HG02588 (cell line): Measurements from ENCODE around the gene TNS2.

Experiments
- ATAC-seq: cut with Tn5 transposase; IDR thresholded peaks from one replicate; pipeline ENCODE4 v1.9.1; 2021; ENCODE audit warnings: mild to moderate bottlenecking, moderate library complexity; ENCODE audit not compliant: unreplicated experiment

Gene TNS2

DNA sequence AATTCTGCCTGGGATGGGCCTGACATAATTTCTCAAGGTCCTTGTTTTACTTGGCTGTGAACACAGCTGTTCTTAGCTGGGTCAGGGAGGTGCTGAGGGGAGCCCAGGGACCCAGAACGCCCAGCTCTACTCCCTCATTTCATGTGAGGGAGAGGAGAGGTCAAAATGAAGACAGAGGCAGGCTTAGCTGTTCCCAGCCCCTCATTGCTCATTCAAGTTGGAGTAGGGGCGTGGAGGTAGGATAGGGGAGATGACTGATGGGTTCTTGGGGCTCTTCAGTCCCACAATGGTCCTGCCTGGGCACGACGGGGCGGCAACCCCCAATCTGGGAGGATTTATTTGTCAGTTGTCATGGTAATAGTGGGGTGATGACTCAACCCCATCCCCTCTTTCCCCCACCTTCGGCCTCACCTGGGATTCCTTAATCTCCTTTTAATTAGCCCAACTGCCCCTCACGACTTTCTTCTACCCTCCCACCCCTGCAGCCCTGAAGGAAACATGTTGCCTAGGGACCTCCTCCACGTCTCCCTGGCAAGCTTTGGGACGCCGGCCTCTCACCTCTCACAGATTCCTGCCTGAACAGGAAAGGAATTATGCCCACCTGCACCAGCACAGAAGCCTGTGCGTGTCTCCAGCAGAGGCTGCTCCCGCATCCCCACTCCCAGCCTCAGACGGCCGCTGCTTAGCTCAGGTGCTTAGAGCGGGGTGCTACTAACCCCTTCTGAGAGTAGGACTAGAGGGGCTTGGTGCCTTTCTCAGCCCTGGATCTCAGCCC lies 19.1 kb downstream of the TNS2 start:
- ATAC-seq = no peak

- no peak for ATAC-seq
Measured at GRCh38 chr12:53069621-53070410, 20.0 kb downstream of the TNS2 start.

- ATAC-seq = no peak
Measured at GRCh38 chr12:53070877-53071492, 21.1 kb downstream of the TNS2 start.

DNA sequence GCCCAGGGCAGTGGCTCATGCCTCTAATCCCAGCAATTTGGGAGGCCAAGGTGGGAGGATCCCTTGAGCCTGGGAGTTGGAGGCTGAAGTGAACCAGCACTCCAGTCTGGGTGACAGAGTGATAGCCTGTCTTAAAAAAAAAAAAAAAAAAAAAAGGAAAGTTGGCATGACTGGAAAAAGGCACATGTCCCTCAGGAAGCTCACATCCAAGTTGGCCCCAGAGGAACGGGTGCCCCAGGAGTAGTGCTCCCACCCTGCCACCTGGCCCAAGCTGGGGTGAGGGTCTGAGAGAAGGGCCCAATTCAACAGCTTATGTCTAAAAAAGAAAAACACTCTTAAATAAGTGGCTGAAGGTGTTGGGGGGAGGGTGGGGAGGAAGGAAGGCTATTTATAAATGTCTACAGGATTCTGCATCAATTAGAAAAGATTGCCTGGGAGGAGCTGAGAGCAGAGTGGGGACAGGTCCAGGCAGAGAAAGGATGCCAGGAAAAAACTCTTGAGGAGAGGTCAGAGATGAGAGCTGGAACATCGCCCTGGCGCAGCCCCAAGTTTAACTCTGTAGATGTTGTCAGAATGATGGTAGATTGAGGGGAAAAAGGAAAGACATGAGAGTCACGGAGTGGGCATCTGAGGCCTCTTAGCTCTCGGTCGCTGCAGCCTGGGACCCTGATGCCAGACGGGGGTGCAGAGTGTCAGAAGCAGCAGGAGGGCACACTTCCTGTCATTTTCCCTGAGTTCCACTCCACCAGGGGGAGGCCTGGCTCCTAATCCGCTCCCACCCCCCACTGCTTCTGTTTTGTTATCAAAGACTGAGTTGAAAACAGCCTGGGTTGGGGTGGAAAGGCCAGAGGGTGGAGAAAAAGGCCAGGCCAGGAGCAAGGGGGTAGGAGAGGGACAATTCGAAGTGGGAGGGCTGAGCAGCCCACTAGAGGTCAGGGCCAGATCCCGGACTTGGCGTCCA lies 22.0 kb downstream of the TNS2 start:
- ATAC-seq = no peak

DNA sequence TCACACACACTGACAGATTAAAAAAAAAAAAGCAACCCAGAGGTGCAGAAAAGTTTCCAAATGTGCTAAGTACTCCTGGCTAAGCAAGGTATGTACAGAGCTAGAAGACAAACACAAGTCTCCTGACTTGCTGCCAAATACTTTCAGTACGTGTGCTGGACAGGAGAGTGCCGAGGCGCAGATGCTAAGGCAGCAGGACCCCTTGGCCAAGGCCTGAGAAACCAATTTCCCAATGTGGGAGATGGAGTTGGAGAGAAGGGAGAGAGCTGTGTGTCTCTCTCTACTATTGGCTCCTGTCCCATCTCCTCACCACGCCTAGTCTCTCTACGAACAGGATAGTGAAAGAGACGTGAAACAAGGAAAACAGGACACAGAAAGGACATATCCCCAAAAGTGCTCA lies 24.0 kb downstream of the TNS2 start:
- ATAC-seq = no peak

DNA sequence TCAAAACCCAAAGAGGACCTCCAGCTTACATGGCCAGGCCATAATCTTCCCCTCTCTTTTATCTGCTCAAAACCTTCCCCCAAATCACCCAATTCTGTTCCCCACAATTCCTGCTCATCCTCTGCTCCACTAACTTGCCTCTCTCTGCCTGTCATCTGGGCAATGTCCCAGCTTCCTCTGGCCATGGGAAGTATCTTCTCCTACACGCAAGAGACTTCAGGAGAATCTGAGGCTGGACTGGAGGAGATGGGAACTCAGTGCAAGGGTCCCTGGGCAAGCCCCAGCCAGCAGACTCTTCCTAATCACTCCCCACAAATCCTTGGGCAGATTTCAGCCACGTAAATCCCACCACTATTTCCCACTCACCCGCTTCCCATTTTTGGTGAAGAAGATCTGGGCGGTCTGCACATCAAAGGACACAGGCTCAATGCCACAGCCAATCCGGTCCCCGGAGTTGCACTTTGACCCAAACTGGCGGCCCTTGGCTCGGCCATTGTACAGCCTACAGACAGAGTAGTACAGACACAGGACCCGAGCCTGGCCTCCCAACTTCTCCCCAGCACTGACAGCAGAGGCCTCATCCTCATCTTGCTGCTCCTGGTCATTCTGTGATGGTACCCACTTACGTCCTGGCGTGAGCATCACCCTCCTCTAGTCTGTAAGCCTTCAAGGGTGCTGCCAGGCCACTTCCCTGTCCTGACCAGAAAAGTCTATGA lies 24.6 kb downstream of the TNS2 start:
- no peak for ATAC-seq

DNA sequence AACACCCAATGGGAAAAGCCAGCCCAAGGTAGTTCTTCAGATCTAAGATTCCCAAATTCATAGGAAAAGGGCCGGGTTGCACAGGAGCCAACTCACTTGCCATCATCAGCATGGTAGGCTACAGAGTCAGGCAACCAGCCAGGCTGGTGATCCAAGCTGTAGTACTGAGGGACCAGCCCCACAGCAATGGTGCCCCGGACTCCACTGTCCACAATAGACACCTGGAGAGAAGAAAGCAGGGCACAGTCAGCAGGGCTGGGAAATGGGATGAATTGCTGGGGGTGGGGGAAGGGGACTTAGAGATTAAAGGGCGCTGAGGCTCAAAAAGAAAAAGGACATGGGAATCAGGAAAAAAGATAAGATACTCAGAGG lies 25.1 kb downstream of the TNS2 start:
- no peak for ATAC-seq

- ATAC-seq = no peak
Measured at GRCh38 chr12:53076461-53076860, 26.6 kb downstream of the TNS2 start.

DNA sequence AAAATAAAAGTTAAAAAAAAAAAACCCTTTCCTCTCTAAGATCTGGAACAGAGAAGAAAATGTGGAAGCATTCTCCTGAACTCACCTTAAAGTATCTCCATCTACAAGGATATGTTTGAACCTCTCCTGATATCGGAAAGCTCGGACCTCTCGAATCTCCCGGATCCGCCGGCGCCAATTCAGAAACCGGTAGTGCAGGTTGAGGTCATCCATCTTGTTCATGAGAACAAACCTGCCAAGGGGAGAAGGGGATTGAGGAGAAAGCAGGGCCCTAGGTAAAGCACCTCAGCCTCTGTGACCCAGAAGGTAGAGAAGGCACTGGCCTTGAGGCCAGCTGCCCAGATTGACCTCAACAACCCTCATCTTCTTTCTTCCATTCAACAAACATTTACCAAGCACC lies 27.2 kb downstream of the TNS2 start:
- ATAC-seq = no peak

DNA sequence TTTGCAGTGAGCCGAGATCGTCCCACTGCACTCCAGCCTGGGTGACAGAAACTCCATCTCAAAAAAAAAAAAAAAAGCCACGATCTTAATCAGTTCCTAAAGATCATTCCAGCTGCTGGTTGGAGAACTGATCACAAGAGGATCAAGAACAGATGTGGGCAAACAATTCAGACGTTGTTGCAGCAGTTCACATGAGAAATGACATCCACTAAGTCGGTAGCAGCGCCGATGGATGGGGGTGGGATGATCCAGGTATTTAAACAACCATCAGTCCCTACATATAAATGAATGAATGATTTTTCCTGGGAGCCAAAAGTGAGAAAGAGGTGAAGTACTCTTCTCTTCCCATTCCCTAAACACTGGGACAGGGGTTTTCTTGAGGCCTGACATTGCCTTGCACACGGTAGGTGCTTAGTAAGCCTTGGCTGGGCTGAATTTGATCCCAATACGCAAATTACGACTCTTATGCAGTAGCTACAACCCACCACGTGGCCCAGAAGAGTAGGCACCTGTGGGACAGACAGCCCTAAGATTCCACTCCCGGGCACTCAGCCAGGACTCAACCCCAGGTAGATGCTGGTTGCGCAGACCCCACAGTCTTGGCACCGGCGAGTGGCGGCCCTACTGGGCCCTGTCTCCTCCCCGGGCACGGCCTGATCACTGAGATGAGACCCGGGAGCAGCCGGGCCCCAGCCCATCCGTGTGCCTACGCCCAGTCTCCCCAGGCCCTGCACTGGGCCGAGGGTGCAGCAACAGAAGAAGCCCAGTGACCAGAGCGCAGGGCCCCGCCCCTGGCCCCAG lies 28.8 kb downstream of the TNS2 start:
- peak; percentile 22 for ATAC-seq

DNA sequence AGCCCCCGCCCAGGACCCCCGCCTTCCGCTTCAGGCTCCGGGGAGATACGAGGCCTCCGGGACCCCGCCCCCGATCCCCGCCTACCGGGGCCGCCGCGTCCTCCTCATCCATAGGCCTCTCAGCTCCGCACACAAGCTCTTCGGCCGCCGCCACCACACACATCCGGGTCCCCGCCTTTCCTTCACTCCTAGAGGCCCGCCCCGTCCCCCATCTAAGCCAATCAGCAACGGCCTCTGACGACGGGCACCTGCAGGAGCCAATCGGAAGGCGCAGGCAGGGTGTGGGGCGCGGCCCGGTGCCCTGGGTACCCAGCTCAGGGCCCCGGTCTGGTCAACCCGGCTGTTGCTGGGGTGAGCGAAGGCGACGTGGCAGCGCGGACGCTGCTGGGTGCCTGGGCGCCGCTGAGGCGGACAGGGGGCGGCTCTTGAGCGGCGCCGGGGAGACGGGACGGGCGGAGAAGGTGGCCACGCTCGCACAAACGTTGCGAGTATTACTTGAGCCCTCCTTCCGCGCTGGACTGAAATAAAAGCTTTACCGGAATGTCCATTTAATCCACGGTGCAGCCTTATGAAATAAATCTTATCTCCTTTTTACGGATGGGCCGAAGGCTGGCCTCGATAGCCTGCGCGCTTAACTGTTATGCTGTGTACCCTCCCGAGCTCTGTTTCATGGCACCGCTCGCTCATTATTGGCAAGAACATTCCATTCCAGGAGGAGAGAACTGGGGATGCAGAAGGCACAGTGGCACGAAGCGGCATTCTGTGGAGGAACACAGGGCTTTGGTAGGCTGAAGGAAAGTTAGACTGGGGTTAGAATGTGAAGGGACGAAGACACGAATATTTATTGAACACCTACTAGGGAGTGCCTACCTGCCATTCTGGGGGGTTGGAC lies 29.6 kb downstream of the TNS2 start, which contains the start of gene SPRYD3:
SPRYD3 (minus strand) TSS at position 165 of the 892 bp plus-strand sequence; CDS start at position 108, 57 bp downstream.
- ATAC-seq = peak; percentile 99

DNA sequence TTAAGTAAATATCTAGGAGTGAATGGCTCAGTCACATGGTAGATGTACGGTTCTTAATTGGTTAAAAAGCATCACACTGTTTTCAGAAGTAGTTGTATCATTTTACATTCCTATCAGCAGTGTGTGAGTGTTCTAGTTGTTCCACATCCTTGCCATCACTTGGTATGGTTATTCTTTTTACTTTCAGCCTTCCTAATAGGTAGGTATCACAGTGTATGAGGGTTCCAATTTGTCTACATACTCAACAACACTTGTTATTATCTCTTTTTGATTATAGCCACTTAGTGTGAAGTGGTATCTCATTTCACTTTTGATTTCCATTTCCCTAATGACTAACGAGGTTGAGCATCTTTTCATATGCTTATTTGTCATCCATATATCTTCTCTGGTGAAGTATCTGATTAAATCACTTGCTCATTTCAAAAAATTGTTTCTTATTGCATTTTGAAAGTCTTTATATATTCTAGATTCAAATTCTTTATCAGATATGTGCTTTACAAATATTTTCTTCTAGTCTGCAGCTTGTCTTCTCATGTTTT lies 32.8 kb downstream of the TNS2 start:
- no peak for ATAC-seq

DNA sequence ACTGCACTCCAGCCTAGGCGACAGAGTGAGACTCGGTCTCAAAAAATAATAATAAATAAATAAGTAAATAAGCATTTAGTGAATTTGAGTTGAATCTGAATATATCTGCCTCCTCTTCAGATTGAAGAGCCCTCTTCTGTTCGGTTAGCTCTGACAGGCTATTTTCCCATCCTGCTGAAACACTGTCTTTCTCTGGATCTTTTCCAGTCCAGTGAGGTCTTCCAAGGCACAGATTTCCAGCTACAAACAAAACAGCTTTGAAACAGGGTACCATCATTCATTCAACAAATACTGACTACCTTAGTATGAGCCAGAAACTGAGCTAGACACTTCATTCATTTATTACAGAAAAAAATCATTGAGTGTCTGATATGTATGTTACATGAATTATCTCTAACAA lies 36.5 kb downstream of the TNS2 start:
- no peak for ATAC-seq

DNA sequence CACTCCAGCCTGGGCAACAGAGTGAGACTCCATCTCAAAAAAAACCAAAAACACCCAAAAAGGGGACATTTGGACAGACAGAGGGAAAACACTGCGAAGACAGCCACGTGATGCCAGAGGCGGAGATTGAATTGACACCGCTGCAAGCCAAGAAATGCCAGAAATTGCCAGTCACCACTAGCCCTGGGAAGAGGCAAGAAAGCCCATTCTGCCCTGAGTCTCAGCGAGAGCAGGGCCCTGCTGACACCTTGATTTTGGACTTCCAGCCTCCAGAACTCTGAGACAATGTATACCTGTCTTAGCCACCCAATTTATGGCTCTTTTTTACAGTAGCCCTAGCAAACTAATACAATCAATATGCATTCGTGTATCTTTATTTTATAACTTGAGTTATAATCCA lies 40.2 kb downstream of the TNS2 start:
- no peak for ATAC-seq

GRCh38 chr12:53090554-53090953 lies 40.7 kb downstream of the TNS2 start:
- ATAC-seq = no peak

DNA sequence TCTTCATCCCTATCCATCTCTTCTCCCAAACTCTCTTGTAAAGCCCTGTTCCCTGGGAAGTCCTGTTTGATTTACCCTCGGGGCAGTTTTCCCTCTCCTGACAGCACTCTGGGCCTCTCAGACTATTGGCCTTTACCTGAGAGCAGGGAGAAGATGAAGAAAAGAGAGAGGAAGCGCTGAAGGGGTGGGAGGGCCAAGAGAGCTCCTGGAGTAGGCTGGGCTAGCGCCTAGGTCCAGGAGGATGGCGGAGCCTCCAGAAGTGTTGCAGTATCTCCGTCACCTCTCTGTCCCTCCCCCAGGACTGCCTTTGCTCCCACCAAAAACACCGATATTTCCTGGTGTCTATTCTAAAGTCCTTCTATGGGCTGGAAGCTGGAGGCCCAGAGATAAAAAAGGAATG lies 41.9 kb downstream of the TNS2 start:
- no peak for ATAC-seq

DNA sequence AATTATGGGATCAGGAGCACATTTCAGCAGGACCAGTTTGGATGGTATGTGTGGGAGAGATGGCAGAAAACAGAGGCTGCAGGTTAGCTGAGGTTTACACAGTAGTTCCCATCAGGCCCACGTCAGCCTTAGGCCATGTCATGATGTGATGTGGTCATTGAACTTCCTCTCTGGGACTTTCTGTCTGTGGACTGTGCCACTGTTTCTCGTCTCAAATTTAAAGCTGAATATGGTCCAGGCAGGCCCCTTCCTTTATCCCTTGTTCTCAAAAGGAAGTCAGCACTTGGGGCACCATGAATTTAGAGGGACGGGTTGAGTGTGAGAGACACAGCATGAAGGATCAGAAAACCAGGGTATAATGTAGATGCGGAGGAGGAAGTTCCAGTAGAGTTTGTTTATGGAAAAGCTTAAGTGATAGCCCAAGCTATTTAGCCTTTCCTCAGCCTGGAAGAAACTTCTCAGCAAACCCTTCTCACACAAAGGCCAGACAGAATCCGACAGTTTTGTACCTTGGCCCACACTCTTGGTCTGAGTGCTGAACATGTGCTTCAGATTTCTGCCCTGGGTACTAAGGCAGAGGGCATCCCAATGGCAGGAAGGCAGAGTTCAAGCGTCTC lies 44.0 kb downstream of the TNS2 start:
- ATAC-seq = no peak

DNA sequence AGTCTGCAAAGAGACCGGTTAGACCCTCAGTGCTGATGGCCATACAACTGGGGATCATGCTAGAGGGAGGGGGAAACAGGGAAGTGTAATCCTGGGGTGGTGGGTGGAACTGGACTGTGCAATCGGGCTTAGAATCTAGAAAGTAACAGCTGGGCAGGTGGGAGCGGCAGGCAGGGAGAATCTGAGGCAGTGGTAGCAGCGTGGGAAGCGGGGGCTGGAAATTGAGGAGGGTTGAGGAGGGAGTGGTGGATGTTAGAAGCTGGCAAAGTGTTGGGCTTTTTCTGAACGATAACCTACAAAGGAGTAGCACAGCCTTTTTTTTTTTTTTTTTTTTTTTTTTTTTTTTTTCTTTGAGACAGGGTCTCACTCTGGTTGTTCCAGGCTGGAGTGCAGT lies 44.5 kb downstream of the TNS2 start:
- no peak for ATAC-seq
